Measurements from ENCODE around the gene RNPEPL1.
"Not testable (repeated sequence)": the region's sequence is repeated elsewhere in the genome, so short reads cannot be mapped to it uniquely, and the experiment has no call there.

RNPEPL1 gene

GRCh38 chr2:240539101-240539500 lies 29.2 kb upstream of the RNPEPL1 start:
- not testable (repeated sequence) for FAIRE-seq

DNA sequence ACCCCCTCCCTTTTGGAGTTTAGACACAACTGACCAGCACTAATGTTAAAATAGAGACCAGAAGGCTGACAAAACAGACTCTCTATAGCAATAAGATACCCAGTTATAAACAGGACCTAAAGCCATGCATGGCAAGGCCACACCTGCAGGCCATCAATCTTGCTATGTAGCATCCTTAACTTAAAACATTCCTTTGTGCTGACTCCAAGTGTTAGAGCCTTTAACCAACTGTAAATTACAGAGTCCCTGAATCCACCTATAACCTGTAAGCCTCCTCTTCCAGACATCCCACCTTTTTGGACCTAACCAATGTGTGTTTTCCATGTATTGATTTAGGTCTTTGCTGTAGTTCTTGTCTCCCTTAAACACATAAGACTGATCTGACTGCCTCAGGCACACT lies 28.4 kb upstream of the RNPEPL1 start:
- no peak for FAIRE-seq

- no peak for FAIRE-seq
These were observed 17.0 kb upstream of the RNPEPL1 start for GRCh38 chr2:240551288-240551687.

DNA sequence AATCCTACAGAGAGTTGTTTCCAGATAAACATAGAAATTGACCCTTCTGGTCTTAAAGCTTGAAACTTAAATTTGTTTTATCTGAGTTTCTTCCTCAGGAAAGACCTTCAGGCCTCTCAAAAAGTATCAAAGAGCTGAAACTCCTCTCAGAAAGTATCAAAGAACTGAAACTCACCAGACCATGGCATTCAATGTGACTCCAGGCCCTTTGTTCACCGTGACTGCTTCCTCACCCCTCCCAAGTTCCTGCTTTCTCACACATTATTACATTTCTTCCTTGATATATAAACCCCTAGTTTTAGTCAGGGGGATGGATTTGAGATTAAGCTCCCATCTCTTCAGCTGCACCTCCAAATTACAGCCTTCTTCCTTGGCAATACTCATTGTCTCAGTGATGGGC lies 16.5 kb upstream of the RNPEPL1 start:
- no peak for FAIRE-seq

- FAIRE-seq = no peak
These were observed 14.3 kb upstream of the RNPEPL1 start for GRCh38 chr2:240553956-240554480.

DNA sequence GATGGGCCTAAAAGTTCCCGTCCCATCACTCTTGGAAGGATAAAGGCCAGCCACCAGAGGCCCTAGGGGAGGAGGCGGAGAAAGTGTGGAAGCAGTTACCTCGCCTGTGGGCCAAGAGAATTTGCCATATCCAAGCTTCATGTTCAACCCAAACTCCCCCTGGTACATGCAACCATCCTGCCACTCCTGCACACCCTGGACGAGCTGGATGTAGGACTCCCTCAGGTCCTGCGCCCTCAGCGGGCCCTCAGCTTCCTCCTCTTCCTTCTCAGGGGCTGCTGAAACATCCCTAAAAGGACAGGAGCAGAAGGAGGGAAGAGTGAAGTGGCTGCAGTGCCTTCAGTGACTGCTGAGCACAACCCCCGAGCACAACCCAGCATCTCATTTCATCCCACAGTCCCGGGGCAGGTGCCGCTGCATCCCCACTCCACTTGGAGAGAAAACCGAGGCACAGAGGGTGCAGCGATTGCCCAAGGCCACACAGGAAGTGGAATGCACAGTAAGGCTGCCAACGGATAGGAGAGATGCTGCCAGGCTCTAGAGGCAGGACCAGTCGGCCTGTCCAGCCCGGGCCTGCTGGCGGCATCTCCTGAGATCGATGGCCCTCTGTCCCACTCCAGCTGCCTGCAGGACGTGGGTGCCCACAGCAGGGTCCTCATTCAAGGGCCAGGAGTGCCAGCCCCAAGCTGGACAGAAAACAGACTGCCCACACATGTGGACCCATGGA lies 13.4 kb upstream of the RNPEPL1 start:
- no peak for FAIRE-seq

DNA sequence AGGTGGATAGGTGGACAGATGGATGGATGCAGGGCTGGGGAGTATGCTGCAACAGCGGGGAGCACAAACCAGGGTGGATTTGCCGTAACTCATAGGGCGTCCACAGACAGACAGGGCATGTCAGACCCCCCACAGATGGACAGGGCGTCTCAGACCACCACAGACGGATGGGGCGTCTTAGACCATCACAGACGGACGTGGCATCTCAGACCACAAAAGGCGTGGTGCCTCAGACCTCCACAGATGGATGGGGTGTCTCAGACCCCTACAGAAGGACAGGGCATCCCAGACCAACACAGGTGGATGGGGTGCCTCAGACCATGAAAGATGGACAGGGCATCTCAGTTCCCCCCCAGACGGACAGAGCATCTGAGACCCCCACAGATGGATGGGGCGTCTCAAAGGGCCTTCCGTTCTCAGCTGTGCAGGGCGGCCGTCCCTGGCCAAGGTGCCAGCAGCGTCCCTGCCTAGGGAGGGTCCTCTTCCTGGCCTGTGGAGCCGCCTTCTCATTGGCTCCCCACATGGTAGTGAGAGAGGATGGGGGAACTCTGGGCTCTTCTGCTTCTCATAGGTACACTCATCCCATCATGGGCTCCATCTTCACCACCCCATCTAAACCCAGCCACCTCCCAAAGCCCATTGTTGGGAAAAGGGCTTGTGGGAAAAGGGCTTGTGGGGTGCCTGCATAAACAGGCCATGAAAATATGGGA lies 12.6 kb upstream of the RNPEPL1 start:
- FAIRE-seq = no peak

DNA sequence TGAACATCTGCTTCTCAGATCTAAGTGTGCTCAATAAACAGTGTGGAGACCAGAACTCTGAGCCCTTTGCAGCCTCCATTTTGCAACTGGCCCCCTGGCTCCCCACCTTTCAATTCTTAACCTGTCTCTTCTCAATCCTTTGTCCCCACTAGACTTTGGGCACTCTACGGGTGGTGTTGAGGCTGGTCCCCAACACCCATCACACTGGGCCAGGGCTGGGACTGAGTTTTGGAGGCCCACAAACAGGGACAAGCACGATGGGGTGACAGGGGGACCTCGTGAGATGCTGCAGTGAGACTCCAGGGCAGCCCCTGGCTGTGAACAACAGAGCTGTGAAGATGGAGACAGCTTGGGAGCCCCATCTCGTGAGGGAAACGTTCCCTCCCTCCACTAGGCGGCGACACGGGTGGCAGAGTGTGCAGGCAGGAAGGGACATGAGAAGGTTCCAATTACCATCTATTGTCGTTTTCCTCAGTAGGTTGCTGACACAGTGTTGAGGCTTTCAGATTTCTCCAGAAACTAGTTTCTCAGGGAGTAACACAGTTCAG lies 11.7 kb upstream of the RNPEPL1 start:
- FAIRE-seq = no peak

GRCh38 chr2:240557101-240557751 lies 11.1 kb upstream of the RNPEPL1 start:
- no peak for FAIRE-seq

DNA sequence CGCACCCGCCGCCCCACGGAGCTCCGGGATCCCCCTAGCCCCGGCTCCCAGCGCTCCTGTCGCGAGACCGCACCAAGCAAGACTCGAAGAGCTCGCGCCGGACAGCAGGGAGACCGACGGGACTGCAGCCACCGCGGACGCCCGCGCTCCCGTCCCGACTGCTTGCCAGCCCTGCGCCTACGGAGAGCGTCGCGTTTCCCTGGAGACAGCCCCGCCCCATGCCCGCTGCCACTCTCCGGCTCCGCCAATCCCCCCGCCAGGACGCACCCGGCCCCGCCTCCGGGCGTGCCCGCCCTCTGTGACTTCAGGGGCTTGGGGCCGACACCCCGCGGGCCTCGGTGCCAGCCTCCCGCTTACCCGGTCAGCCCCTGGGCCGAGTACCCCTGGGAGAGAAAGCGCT lies 10.5 kb upstream of the RNPEPL1 start, which contains the start of gene ANKMY1:
Gene ANKMY1 (minus strand): TSS at position 181 of the 400 bp plus-strand sequence. CDS start 653 bp downstream, outside the sequence.
- FAIRE-seq = no peak

DNA sequence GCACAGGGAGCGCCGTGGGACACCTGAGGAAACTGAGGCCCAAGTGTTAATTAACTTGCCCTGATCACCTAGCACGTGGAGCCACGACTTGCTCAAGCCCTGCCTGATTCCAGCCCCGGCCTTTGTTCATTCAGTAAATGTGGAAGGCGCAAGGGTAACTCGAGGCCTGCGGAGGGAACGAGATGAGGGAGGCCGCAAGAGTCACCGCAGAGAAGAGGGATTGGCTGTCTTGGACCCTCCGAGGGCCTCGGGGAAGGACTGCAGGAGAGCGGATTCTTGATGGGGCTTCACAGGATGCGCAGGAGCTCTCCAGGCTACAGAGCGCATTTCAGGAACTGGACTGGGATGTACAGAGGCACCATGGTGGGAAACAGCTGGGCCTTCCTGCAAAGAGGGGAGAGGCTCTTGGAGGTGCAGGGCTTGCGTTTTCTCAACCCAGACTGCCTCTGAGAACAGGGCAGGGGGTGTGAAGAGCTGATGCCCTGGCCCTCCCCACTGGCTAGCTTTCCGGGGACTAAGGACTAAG lies 10.0 kb upstream of the RNPEPL1 start:
- FAIRE-seq = no peak

- FAIRE-seq = no peak
These were observed 9.0 kb upstream of the RNPEPL1 start for GRCh38 chr2:240559286-240559685.

DNA sequence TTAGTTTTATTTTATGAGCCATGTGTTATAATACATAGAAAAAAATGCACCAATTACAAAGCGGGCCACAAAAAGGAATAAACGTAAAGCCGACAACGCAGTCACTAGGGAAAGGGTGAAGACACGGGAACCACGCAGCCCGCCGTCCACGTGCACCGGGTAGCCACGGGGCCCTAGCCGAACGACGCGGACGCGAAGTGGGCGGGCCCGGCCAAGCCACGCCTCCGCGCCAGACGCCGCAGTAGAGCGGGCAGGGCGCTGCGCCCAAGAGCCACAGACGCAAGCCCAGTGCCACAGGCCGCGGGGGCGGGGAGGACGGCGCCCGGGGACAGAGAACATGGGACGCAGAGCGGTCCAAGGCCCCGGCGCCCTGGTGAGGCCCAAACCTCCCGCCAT lies 8.2 kb upstream of the RNPEPL1 start, which contains the start of gene DUSP28:
Gene DUSP28 (plus strand): TSS at position 274 of the 396 bp plus-strand sequence. CDS start 328 bp downstream, outside the sequence.
- no peak for FAIRE-seq

DNA sequence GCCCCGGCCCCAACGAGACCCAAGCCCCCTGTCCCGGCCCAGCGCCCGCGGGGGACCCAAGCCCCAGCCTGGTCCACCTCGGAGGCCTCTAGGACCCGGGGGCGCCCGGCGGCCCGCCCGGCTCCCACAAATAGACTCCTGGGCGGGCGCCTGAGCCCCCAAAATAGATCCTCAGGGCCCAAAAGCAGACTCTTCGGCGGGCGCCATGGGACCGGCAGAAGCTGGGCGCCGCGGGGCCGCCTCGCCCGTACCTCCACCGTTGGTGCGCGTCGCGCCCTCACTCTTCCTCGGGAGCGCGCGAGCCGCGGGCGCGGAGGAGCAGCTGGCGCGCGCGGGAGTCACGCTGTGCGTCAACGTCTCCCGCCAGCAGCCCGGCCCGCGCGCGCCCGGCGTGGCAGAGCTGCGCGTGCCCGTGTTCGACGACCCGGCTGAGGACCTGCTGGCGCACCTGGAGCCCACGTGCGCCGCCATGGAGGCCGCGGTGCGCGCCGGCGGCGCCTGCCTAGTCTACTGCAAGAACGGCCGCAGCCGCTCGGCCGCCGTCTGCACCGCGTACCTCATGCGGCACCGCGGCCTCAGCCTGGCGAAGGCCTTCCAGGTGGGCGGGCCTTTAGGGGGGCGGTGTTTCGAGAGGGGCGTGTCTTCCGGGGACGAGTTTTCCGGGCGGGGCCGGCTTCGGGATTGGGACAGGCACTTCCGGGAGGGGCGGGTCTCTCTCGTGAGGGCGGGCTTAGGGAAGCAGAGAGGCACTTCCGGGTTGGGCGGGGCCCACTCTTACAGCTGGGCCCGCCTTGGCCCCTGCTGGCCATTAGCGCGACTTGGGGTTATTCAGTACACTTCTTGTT lies 7.6 kb upstream of the RNPEPL1 start:
- FAIRE-seq = no peak

DNA sequence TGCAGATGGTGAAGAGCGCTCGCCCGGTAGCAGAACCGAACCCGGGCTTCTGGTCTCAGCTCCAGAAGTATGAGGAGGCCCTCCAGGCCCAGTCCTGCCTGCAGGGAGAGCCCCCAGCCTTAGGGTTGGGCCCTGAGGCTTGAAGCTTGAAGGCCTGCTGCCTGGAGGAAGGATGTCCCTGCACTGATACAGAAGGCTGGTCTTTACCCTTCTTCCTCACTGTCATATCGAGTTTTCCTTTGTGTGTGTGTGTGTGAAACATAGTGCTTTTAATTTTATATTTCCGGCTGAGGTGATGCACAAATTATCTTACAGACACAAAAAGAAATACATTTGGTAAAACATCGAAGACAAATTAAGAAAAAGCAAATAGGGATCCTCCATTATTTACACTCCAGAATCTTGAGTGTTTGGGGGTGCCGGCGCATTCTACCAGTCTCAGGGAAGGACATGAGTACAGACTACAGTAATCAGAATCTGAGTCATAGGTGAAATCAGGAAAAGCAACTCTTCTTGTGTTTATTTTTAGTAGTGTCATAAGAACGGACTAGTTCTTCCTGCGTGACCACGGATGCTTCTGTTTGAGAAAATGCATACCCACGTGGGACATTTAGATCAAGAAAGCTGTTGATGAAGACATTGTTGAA lies 6.8 kb upstream of the RNPEPL1 start:
- no peak for FAIRE-seq

- not testable (repeated sequence) for FAIRE-seq
These were observed 5.1 kb upstream of the RNPEPL1 start for GRCh38 chr2:240563231-240563630.

DNA sequence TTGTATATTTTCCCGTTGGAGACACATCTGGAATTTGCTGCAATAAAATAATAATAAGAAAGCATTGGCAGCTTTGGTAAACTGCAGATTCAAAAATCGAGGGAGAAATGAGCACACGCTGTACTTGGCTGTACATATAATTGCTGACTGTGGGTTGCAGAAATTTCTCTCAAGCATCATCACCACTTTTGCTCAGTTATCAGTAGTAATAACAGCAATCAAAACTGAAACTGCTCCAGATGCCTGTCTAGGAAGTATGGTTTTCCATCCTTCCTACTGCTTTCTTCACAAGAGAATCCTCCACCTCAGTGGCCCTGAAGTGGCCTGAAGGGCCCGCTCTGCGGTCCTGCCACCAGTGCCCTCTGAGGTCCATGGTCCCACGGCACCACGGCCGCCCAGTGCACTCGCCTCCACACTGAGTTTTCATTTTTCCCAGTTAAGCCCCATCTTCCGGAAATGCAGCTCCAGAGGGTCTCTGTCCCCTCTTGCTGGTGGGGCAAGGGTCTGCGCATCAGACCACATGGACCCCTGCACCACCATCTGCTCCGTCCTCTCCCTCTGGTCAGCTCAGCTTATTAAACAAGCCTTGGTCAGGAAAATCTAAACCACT lies 4.2 kb upstream of the RNPEPL1 start:
- FAIRE-seq = no peak

- no peak for FAIRE-seq
These were observed 3.5 kb upstream of the RNPEPL1 start for GRCh38 chr2:240564561-240565332.

DNA sequence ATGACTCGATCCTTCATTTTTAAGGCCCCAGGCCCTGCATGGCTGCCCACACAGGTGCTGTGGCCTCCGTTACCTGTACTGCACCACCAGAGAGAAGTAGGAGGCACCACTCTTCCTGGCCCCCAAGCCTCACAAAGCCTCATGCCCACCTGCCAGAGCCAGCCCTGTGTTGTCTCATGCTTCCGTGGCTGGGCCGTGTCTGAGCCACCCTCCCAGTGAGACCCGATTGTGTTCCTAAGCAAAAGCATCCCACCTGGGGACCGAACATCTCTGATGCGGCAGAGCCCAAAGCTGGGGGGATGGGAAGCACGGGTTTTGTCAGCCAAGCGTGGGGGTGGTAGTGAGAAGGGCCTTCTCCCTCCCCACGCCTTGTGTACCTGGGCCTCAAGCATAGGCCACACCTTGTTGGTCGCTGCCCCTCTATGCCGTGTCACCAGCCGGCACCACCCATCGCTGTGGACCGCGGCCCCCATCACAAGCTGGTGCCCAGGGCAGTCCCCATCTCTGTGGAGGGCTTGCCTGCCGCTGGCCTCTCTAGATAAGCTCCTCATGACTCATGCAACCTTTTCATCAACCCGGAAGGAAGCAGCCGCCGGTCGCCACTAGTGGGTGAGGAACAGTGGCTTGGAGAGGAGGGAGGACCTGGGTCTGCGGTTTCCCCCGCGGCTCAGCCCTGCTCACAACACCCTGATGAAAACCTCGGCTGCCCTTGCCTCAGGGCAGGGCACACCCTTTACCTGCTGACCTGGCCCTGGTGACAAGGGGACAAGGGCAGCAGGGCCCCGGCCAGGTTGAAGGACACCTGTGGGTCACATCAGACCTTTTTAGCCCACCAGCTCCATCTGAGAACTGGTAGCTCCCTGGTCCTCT lies 2.7 kb upstream of the RNPEPL1 start:
- FAIRE-seq = no peak

Data from colon (tissue), 2 donors.